HG03139 (cell line): ENCODE measurements around the gene CABCOCO1.

Source experiments
- ATAC-seq: cut with Tn5 transposase; IDR thresholded peaks from one replicate; pipeline ENCODE4 v1.9.1; 2021; ENCODE audit not compliant: unreplicated experiment

CABCOCO1 gene

GRCh38 chr10:61752111-61753011 lies 89.6 kb downstream of the CABCOCO1 start:
- ATAC-seq, result peak; percentile 54

- no peak for ATAC-seq
Measured at GRCh38 chr10:61753453-61753852, 90.7 kb downstream of the CABCOCO1 start.

- no peak for ATAC-seq
Measured at GRCh38 chr10:61754587-61755550, 92.1 kb downstream of the CABCOCO1 start.

- no peak for ATAC-seq
Measured at GRCh38 chr10:61757001-61757400, 94.3 kb downstream of the CABCOCO1 start.

- ATAC-seq, result no peak
Measured at GRCh38 chr10:61757525-61758397, 95.0 kb downstream of the CABCOCO1 start.

GRCh38 chr10:61758433-61758832 lies 95.7 kb downstream of the CABCOCO1 start:
- no peak for ATAC-seq

GRCh38 chr10:61759751-61760150 lies 97.0 kb downstream of the CABCOCO1 start:
- no peak for ATAC-seq

- no peak for ATAC-seq
Measured at GRCh38 chr10:61760943-61761824, 98.5 kb downstream of the CABCOCO1 start.

GRCh38 chr10:61761825-61762217 lies 99.1 kb downstream of the CABCOCO1 start:
- ATAC-seq, result no peak

GRCh38 chr10:61763778-61764177 lies 101.0 kb downstream of the CABCOCO1 start:
- no peak for ATAC-seq

GRCh38 chr10:61764486-61764885 lies 101.8 kb downstream of the CABCOCO1 start:
- no peak for ATAC-seq

GRCh38 chr10:61765176-61766087 lies 102.7 kb downstream of the CABCOCO1 start:
- no peak for ATAC-seq

- no peak for ATAC-seq
Measured at GRCh38 chr10:61766927-61767326, 104.2 kb downstream of the CABCOCO1 start.

- no peak for ATAC-seq
Measured at GRCh38 chr10:61774031-61774430, 111.3 kb downstream of the CABCOCO1 start.

- no peak for ATAC-seq
Measured at GRCh38 chr10:61775111-61775510, 112.4 kb downstream of the CABCOCO1 start.

- no peak for ATAC-seq
Measured at GRCh38 chr10:61776615-61777266, 114.0 kb downstream of the CABCOCO1 start.

GRCh38 chr10:61778137-61778536 lies 115.4 kb downstream of the CABCOCO1 start:
- no peak for ATAC-seq

GRCh38 chr10:61779276-61779675 lies 116.5 kb downstream of the CABCOCO1 start:
- no peak for ATAC-seq
